ENCODE measurements around the gene ATP11B. TPM values are rescaled to one million over a fixed set of nuclear protein-coding genes. Genes with fewer than 3 reads are reported as not detected.

The ATP11B gene
- total and polyA plus RNA-seq, 10 of the 15 experiments (the other 5 are each of a cell fraction or from before 2014, with no cell fraction given): 10.3 to 66.9 (median 36.7) TPM

DNA sequence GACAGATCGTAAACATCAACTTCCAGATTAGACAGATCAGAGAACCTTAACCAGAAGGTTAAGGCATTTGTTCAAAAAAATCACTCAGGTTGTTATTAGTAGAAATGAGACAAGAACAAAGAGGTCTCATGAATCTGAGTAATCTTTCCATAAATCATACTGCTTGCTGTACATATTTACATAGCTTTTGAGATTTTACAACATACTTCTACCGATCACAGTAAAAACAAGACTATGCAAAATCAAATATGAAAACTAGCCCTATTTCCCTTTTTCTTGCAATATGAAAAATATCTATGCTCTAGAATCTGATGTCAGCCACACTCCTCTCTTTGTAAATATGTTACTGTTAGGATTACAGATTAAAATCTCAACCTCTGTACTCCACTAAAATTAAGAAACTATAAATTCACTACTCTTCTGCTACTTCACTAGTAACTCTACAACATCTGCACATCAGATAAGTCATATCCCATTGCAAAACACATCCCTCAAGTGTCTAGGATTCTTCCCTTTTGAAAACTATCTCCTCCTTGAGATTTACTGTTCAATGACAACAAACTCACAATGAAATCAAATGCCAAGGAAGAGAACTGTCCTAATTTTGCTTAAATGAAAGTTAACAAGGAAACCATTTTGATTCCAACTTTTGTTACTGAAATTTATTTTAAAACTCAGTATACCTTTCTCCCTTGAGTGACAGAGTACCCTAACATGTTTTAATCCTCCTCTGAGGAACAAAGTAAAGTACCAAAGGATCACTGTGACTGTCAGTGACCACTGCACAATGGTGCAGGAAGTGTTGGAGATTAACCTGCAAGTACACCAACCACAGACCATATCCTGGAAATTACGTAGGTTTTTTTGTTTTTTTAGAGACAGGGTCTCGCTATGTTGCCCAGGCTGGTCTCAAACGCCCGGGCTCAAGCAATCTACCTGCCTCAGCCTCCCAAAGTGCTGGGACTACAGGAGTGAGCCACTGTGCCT is 174.2 kb downstream of the ATP11B start (continued):
- TF ChIP-seq CREM (IDR thresholded peaks at IDR 0.05; ENCODE audit: low read depth) (0 out of 2 replicates have a peak, but pooled peaks have one; percentile 7), JUND (IDR thresholded peaks at IDR 0.05; ENCODE audit: low read depth, low read length) (no peak), IKZF1 (conservative IDR thresholded peaks at IDR 0.05) (peak; percentile 42; the same call in 1 of the 2 replicates), ZBTB4 (CRISPR knock-in tag; IDR thresholded peaks at IDR 0.05) (no peak), POLR2A (IDR thresholded peaks at IDR 0.05; ENCODE audit: low read depth, low read length) (no peak), NFXL1 (IDR thresholded peaks at IDR 0.05; ENCODE audit: borderline replicate concordance) (no peak), ATF7 (IDR thresholded peaks at IDR 0.05; ENCODE audit: low read depth) (no peak; the same call in 1 of the 2 replicates), RUNX3 (IDR thresholded peaks at IDR 0.05; ENCODE audit: low read length) (peak; percentile 86), JUNB (IDR thresholded peaks at IDR 0.05) (peak; percentile 46; the same call in 1 of the 2 replicates)
